ENCODE results near the gene ZNF536.

Gene ZNF536

GRCh38 chr19:30562981-30563380 is 190.8 kb downstream of the ZNF536 start:
- no peak overlapping the region for H3K4me3 ChIP-seq (ENCODE audit: low read length)
- H3K36me3 ChIP-seq (ENCODE audit: control insufficient read depth, insufficient read depth, low read length, severe bottlenecking), result no peaks in the 10 kb centered on the region
- no peaks in the 10 kb centered on the region for H3K4me1 ChIP-seq (ENCODE audit: control insufficient read depth, insufficient read depth, low read length)
- peaks cover 5% of the 10 kb centered on the region for H3K27me3 ChIP-seq (replicated peaks; ENCODE audit: control insufficient read depth, insufficient read depth, low read length)
- DNase-seq (ENCODE audit: low read depth), result no peak
- no peaks in the 10 kb centered on the region for H3K9me3 ChIP-seq (ENCODE audit: control insufficient read depth, low read length)
- H3K9ac ChIP-seq (ENCODE audit: low read length), result no peak overlapping the region

DNA sequence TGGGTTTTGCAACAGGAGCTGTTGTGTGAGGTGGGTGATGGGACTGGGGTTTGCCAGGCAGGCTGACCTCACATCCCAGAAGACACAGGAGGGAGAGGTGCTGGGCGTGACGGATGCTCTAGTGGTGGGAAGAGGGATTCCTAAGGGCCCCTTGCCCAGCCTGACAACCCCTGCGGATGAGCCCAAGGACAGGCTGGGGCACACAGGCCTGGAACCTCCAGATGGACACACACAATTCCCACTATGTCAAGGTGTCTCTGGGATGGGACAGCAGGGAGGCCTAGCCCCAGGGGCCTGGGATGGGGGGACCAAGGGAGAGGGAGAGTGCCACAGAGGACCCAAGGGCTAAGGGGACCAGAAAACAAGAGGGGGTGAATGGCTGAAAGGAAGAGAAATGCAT is 191.5 kb downstream of the ZNF536 start:
- Histone ChIP-seq H3K9me3 (ENCODE audit: control insufficient read depth, low read length) (no peaks in the 10 kb centered on the region), H3K4me1 (ENCODE audit: control insufficient read depth, insufficient read depth, low read length) (no peaks in the 10 kb centered on the region)
- DNase-seq (ENCODE audit: low read depth), result no peak

GRCh38 chr19:30564551-30565011 is 192.4 kb downstream of the ZNF536 start:
- Histone ChIP-seq H3K9me3 (ENCODE audit: control insufficient read depth, low read length) (no peaks in the 10 kb centered on the region), H3K9ac (ENCODE audit: low read length) (no peak overlapping the region), H3K4me1 (ENCODE audit: control insufficient read depth, insufficient read depth, low read length) (no peaks in the 10 kb centered on the region), H3K4me3 (ENCODE audit: low read length) (no peak overlapping the region), H3K36me3 (ENCODE audit: control insufficient read depth, insufficient read depth, low read length, severe bottlenecking) (no peaks in the 10 kb centered on the region), H3K27me3 (replicated peaks; ENCODE audit: control insufficient read depth, insufficient read depth, low read length) (peaks cover 5% of the 10 kb centered on the region)
- DNase-seq (ENCODE audit: low read depth), result no peak

More for the DNA sequence above, 191.5 kb downstream of the ZNF536 start:
- Histone ChIP-seq H3K4me3 (ENCODE audit: low read length) (no peak overlapping the region), H3K36me3 (ENCODE audit: control insufficient read depth, insufficient read depth, low read length, severe bottlenecking) (no peaks in the 10 kb centered on the region), H3K9ac (ENCODE audit: low read length) (no peak overlapping the region), H3K27me3 (replicated peaks; ENCODE audit: control insufficient read depth, insufficient read depth, low read length) (peaks cover 5% of the 10 kb centered on the region)

GRCh38 chr19:30565636-30566035 is 193.5 kb downstream of the ZNF536 start:
- Histone ChIP-seq H3K4me1 (ENCODE audit: control insufficient read depth, insufficient read depth, low read length) (no peaks in the 10 kb centered on the region), H3K9ac (ENCODE audit: low read length) (no peak overlapping the region), H3K4me3 (ENCODE audit: low read length) (no peak overlapping the region), H3K36me3 (ENCODE audit: control insufficient read depth, insufficient read depth, low read length, severe bottlenecking) (no peaks in the 10 kb centered on the region), H3K9me3 (ENCODE audit: control insufficient read depth, low read length) (no peaks in the 10 kb centered on the region), H3K27me3 (replicated peaks; ENCODE audit: control insufficient read depth, insufficient read depth, low read length) (peaks cover 5% of the 10 kb centered on the region)
- no peak for DNase-seq (ENCODE audit: low read depth)

GRCh38 chr19:30566681-30567420 is 194.7 kb downstream of the ZNF536 start:
- Histone ChIP-seq H3K9me3 (ENCODE audit: control insufficient read depth, low read length) (no peaks in the 10 kb centered on the region), H3K36me3 (ENCODE audit: control insufficient read depth, insufficient read depth, low read length, severe bottlenecking) (no peaks in the 10 kb centered on the region), H3K9ac (ENCODE audit: low read length) (no peak overlapping the region), H3K4me1 (ENCODE audit: control insufficient read depth, insufficient read depth, low read length) (no peaks in the 10 kb centered on the region), H3K4me3 (ENCODE audit: low read length) (no peak overlapping the region), H3K27me3 (replicated peaks; ENCODE audit: control insufficient read depth, insufficient read depth, low read length) (peaks cover 5% of the 10 kb centered on the region)
- no peak for DNase-seq (ENCODE audit: low read depth)

DNA sequence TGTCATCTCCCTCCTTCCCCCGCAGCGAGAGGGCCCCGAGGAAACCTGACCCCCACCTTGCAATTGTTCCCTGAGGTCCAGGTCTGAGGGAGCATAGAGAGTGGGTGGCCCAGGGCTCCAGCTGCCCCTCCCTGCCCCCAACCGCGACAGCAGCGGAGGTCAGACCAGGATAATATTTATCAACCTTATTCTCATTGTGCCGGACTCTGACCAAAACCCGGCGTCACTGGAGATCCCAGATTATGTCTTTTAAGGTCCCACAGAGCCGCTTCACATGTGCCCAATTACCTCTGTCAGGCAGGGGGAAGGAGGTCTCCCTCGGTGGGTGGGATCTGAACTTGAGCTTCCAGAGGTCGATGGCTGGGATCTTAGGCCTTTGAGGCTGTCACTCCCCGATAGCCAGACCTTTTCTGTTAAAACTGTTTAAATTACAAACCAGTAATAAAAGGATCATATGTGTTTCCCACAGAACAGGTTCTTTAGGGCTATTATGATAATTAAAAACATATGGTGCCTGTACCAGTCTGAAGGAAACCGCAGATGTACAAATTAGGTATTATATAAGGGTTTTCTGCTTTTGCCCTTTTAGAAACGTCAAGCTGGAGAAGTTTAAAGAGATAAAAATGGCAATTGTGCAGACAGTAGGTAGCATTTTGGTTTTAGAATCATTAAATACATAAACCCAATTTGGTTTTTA is 195.5 kb downstream of the ZNF536 start:
- Histone ChIP-seq H3K9me3 (ENCODE audit: control insufficient read depth, low read length) (no peaks in the 10 kb centered on the region), H3K4me3 (ENCODE audit: low read length) (no peak overlapping the region), H3K36me3 (ENCODE audit: control insufficient read depth, insufficient read depth, low read length, severe bottlenecking) (no peaks in the 10 kb centered on the region), H3K27me3 (replicated peaks; ENCODE audit: control insufficient read depth, insufficient read depth, low read length) (peaks cover 5% of the 10 kb centered on the region), H3K4me1 (ENCODE audit: control insufficient read depth, insufficient read depth, low read length) (no peaks in the 10 kb centered on the region), H3K9ac (ENCODE audit: low read length) (no peak overlapping the region)
- DNase-seq (ENCODE audit: low read depth), result peak; percentile 4

DNA sequence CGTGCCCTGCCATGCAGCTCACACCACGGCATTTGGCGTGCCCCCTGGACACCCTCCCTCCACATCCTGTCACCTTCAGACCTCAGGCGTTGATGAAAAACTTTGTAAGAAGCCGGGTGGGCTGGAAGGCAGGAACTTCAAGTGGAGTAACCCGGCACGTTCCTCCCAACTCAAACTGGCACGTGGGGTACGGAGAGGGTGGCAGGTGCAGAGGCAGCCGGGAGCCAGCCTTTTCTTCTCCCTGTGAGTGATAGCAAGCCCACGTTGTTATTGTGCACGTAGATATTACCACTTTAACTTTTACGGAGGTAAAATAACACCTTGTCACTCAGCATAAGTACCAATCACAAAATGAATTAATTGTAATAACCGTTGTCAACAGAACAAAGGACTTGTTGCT is 198.0 kb downstream of the ZNF536 start:
- Histone ChIP-seq H3K9me3 (ENCODE audit: control insufficient read depth, low read length) (no peaks in the 10 kb centered on the region), H3K9ac (ENCODE audit: low read length) (no peak overlapping the region), H3K27me3 (replicated peaks; ENCODE audit: control insufficient read depth, insufficient read depth, low read length) (peaks cover 5% of the 10 kb centered on the region), H3K36me3 (ENCODE audit: control insufficient read depth, insufficient read depth, low read length, severe bottlenecking) (no peaks in the 10 kb centered on the region), H3K4me3 (ENCODE audit: low read length) (no peak overlapping the region), H3K4me1 (ENCODE audit: control insufficient read depth, insufficient read depth, low read length) (no peaks in the 10 kb centered on the region)
- DNase-seq (ENCODE audit: low read depth), result no peak

DNA sequence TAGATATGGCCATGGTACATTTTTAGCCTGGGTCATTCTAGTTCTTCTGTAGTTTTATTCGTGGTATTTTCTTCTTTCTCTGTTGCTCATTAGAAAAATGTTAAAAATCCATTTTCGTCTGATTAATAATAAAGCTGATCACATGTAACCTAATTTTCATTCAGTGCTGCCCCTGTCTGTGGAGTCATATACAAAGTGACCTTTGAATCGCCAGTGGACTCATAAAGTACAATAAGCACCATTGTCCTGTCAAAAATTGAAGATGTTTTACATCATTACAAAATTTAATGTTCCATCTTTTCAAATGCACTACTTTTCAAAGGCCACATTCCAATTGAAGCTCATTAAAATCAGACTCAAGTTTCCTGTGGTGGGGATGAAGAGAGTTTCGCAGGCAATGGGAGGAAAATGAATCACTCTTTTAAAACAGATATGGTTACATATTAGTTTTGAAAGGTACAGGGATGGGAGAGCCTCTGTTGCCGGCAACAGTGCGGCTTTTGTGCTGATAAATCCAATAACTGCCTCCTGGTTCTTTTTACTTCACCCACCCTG is 205.4 kb downstream of the ZNF536 start:
- Histone ChIP-seq H3K9ac (ENCODE audit: low read length) (no peak overlapping the region), H3K9me3 (ENCODE audit: control insufficient read depth, low read length) (no peaks in the 10 kb centered on the region), H3K36me3 (ENCODE audit: control insufficient read depth, insufficient read depth, low read length, severe bottlenecking) (no peaks in the 10 kb centered on the region), H3K4me3 (ENCODE audit: low read length) (no peak overlapping the region), H3K27me3 (replicated peaks; ENCODE audit: control insufficient read depth, insufficient read depth, low read length) (peaks cover 4% of the 10 kb centered on the region), H3K4me1 (ENCODE audit: control insufficient read depth, insufficient read depth, low read length) (no peaks in the 10 kb centered on the region)
- DNase-seq (ENCODE audit: low read depth), result no peak

DNA sequence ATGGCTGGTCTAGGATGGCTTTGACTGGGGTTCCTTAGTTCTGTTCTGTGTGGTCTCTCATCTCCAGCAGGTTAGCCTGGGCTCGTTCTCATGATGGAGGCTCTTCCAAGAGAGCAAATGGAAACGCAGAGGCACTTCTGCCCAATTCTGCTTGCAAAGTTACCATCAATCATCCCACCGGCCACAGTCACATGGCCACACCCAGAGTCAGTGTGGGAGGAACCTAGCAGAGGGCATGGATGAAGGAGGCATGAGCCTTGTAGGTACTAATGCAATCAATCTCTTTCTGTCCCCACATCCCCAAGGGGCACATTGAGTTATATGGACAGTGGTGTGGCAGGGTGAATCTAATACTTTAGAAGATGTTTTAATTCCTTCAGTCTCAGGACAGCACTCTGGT is 207.2 kb downstream of the ZNF536 start:
- Histone ChIP-seq H3K27me3 (replicated peaks; ENCODE audit: control insufficient read depth, insufficient read depth, low read length) (peaks cover 4% of the 10 kb centered on the region), H3K4me3 (ENCODE audit: low read length) (no peak overlapping the region)

GRCh38 chr19:30580673-30581072 is 208.5 kb downstream of the ZNF536 start:
- no peak overlapping the region for H3K4me3 ChIP-seq (ENCODE audit: low read length)
- H3K9me3 ChIP-seq (ENCODE audit: control insufficient read depth, low read length), result no peaks in the 10 kb centered on the region
- DNase-seq (ENCODE audit: low read depth), result no peak
- H3K27me3 ChIP-seq (replicated peaks; ENCODE audit: control insufficient read depth, insufficient read depth, low read length), result peaks cover 4% of the 10 kb centered on the region
- no peaks in the 10 kb centered on the region for H3K4me1 ChIP-seq (ENCODE audit: control insufficient read depth, insufficient read depth, low read length)
- H3K36me3 ChIP-seq (ENCODE audit: control insufficient read depth, insufficient read depth, low read length, severe bottlenecking), result no peaks in the 10 kb centered on the region
- no peak overlapping the region for H3K9ac ChIP-seq (ENCODE audit: low read length)

More for the DNA sequence above, 207.2 kb downstream of the ZNF536 start:
- H3K36me3 ChIP-seq (ENCODE audit: control insufficient read depth, insufficient read depth, low read length, severe bottlenecking), result no peaks in the 10 kb centered on the region
- no peak overlapping the region for H3K9ac ChIP-seq (ENCODE audit: low read length)
- no peaks in the 10 kb centered on the region for H3K9me3 ChIP-seq (ENCODE audit: control insufficient read depth, low read length)
- H3K4me1 ChIP-seq (ENCODE audit: control insufficient read depth, insufficient read depth, low read length), result no peaks in the 10 kb centered on the region
- no peak for DNase-seq (ENCODE audit: low read depth)

- DNase-seq (ENCODE audit: low read depth), result no peak
- H3K36me3 ChIP-seq (ENCODE audit: control insufficient read depth, insufficient read depth, low read length, severe bottlenecking), result no peaks in the 10 kb centered on the region
- no peak overlapping the region for H3K4me3 ChIP-seq (ENCODE audit: low read length)
- no peaks in the 10 kb centered on the region for H3K4me1 ChIP-seq (ENCODE audit: control insufficient read depth, insufficient read depth, low read length)
- no peak overlapping the region for H3K9ac ChIP-seq (ENCODE audit: low read length)
- no peaks in the 10 kb centered on the region for H3K9me3 ChIP-seq (ENCODE audit: control insufficient read depth, low read length)
- H3K27me3 ChIP-seq (replicated peaks; ENCODE audit: control insufficient read depth, insufficient read depth, low read length), result peaks cover 4% of the 10 kb centered on the region
Measured at GRCh38 chr19:30584090-30584489, 211.9 kb downstream of the ZNF536 start.

Data from adipocyte (in vitro differentiated cells).